RWPE2 (cell line): ENCODE data around the gene GOLGA6L10.
"Not testable (repeated sequence)": the region's sequence is repeated elsewhere in the genome, so short reads cannot be mapped to it uniquely, and the experiment has no call there.

ENCODE experiments used
- ATAC-seq: fragments of 200-7000 bp; cut with Tn5 transposase; 3 replicates; pipeline ENCODE4 v1.9.1; 2021; ENCODE audit warnings: low read depth
- DNase-seq: peaks from one replicate; pipeline ENCODE4 v3.0.0-alpha.2; 2020; ENCODE audit warnings: low spot score
- H3K27ac ChIP-seq: fragments of 450-650 bp; 2 replicates; pipeline ENCODE4 v1.5.1; 2017; ENCODE audit warnings: mild to moderate bottlenecking; ENCODE audit not compliant: poor library complexity, severe bottlenecking
- H3K27me3 ChIP-seq: fragments of 250-450 bp; sonication (Bioruptor Pico); 2 replicates; pipeline ENCODE4 v1.5.1; 2021; ENCODE audit warnings: mild to moderate bottlenecking, moderate library complexity; ENCODE audit not compliant: insufficient read depth, poor library complexity, severe bottlenecking
- H3K36me3 ChIP-seq: fragments of 250-450 bp; sonication (Bioruptor Pico); 2 replicates; pipeline ENCODE4 v1.5.1; 2020; ENCODE audit warnings: low read depth, mild to moderate bottlenecking, moderate library complexity
- H3K4me1 ChIP-seq: fragments of 250-450 bp; sonication (Bioruptor Pico); 2 replicates; pipeline ENCODE4 v1.5.1; 2021; ENCODE audit warnings: mild to moderate bottlenecking, moderate library complexity; ENCODE audit not compliant: insufficient read depth, poor library complexity, severe bottlenecking
- H3K4me3 ChIP-seq: fragments of 250-450 bp; sonication (Bioruptor Pico); 2 replicates; pipeline ENCODE4 v1.5.1; 2021; ENCODE audit warnings: mild to moderate bottlenecking, moderate library complexity; ENCODE audit not compliant: severe bottlenecking
- H3K9me3 ChIP-seq: fragments of 250-450 bp; sonication (Bioruptor Pico); 2 replicates; pipeline ENCODE4 v1.5.1; 2021; ENCODE audit warnings: mild to moderate bottlenecking, moderate library complexity; ENCODE audit not compliant: severe bottlenecking
- TF ChIP-seq, protein P1 (sequence below): fragments of 450-650 bp; IDR thresholded peaks from one replicate; pipeline ENCODE4 v1.5.1; 2017; ENCODE audit warnings: mild to moderate bottlenecking, moderate library complexity; ENCODE audit not compliant: poor library complexity, severe bottlenecking

The GOLGA6L10 gene

DNA sequence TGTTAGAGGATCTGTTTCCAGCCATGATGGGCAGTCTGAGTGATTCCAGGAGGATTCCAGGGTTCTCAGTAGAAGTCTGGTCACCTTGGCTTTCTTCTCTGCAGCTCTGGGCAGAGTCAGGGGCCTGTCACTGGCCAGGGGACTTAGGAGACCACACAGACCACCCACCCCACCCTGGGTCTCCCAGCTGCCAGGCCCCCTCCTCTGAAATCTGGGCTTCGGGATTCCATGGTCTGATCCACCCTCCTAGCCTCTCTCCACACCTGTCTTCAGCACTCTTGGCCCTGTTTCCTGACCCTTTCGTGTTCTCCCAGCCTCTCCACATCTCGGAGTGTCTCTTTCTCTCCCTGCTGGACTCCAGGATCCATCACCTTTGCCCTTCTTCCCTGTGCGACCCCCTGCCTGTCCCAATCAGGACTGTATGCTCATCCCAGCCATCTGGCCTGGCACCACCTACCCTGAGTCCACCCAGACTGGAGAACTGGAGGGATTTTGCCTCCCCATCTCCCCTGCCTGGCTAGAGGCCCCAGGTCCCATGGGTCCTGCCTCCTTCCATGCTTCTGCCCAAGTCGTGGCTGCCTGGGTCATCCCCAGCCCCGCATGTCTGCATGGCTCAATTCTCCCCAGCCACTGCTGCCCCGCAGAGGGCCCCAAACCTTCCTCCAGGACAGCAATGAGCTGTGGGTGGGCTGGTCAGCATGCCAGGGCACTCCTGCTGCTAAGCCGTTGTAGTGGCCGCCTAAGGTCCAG lies 34.3 kb downstream of the GOLGA6L10 start:
- H3K4me3 ChIP-seq = no peak overlapping the region
- H3K9me3 ChIP-seq = no peaks in the 10 kb centered on the region
- no peaks in the 10 kb centered on the region for H3K27me3 ChIP-seq
- no peaks in the 10 kb centered on the region for H3K4me1 ChIP-seq
- DNase-seq (peak; percentile 53), ATAC-seq (no peak)
- TF ChIP-seq, protein P1, sequence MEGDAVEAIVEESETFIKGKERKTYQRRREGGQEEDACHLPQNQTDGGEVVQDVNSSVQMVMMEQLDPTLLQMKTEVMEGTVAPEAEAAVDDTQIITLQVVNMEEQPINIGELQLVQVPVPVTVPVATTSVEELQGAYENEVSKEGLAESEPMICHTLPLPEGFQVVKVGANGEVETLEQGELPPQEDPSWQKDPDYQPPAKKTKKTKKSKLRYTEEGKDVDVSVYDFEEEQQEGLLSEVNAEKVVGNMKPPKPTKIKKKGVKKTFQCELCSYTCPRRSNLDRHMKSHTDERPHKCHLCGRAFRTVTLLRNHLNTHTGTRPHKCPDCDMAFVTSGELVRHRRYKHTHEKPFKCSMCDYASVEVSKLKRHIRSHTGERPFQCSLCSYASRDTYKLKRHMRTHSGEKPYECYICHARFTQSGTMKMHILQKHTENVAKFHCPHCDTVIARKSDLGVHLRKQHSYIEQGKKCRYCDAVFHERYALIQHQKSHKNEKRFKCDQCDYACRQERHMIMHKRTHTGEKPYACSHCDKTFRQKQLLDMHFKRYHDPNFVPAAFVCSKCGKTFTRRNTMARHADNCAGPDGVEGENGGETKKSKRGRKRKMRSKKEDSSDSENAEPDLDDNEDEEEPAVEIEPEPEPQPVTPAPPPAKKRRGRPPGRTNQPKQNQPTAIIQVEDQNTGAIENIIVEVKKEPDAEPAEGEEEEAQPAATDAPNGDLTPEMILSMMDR = no peak
- no peak overlapping the region for H3K27ac ChIP-seq
- H3K36me3 ChIP-seq = no peaks in the 10 kb centered on the region

DNA sequence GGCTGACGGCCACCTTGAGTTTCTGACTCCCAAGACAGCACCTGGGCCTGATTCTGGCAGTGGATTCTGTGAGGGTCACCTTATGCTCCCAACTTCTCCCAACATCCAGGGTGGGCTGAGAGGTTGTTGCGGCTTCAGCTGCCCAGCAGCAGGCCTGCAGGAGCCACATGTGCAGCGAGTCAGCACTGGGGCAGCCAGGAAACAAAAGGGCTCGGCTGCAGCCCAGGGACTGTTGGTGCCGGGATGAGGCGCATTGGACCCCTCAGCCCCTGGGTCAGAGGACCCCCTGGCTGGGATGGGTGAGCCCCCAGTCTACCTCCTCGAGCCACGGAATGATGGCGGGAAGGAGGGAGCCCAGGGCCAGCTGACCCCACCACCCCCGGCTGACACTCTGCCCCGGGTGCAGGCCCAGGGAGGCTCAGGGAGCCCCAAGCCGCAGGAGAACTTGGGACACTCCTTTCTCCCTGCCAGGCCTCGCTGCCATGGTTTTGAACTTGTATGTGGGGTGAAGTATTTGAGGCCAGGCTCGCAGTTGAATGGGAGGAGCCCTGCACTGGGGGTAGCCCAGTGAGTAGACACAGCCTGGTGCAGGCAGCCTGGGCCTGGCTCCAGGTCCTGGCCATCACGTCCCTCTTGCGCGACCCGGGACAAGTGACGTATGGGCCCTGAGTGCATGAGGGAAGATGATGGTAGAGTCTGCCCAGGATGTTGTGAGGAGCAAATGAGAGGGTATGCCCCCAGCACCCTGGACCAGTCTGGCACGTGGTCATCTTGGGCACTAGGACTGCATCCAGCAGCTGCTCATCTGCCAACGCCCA lies 35.1 kb downstream of the GOLGA6L10 start:
- not testable (repeated sequence) for H3K36me3 ChIP-seq, H3K9me3 ChIP-seq, H3K27ac ChIP-seq, ATAC-seq, H3K27me3 ChIP-seq, H3K4me1 ChIP-seq, H3K4me3 ChIP-seq
- peak; percentile 63 for DNase-seq

DNA sequence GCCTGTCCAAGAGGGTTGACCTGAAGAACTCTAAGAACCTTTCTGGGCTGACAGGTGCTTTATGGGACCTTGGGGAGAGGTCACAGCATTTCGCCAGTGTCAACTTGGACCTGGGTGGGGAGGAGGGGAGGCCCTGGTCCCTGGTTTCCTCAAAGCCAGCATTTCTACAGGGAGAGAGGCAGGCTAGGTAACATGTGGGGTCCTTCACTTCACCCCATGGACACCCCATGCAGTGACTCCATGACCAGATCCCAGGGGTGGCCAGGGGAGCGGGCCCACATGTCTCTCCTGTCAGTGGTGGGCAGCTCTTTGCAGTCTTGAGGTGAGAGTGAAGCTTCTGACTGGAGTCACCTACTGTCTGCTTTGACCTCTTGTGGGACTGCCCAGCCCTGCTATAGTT lies 35.8 kb downstream of the GOLGA6L10 start:
- TF ChIP-seq, protein P1 = no peak

DNA sequence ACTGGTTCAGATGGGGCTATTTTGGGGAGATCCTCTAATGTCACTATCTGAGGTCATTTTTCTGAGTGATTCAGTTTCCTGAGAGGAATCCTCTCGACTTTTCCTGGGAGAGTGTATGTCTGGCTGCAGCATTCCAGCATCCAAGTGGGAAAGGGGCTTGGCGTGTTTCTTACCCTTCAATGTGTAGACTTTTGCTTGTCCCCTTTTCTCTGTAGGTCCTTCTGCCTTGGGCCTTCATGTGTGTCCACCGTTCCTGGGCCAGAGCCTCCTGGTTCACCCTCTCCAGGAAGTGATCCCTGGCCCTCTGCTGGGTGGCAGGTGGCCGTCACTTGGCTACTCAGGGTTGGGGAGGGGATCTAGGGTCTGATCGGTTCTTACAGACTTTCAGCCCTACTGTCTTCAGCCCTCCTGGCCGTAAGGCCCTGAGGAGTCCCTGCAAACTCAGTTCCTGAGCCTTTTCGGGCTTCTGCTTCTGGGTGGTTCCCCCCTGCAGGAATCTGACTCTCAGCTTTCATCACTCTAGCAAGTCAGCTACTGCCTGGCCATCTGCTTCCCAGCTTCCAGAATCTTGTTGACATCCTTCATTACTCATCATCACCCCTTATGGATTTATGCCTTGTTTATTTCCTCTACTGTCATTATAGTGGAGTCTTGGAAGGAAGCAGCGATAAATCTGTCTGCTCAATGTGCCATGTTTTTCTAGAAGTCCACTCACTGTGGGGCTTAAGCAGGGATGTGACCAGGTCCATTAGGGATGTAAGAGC lies 36.5 kb downstream of the GOLGA6L10 start:
- no peaks in the 10 kb centered on the region for H3K4me1 ChIP-seq
- no peak for ATAC-seq
- H3K9me3 ChIP-seq = no peaks in the 10 kb centered on the region
- no peaks in the 10 kb centered on the region for H3K27me3 ChIP-seq
- no peak overlapping the region for H3K27ac ChIP-seq
- TF ChIP-seq, protein P1 = no peak
- DNase-seq = peak; percentile 35
- H3K4me3 ChIP-seq = no peak overlapping the region
- no peaks in the 10 kb centered on the region for H3K36me3 ChIP-seq

More for the DNA sequence above, 35.8 kb downstream of the GOLGA6L10 start:
- H3K27ac ChIP-seq = no peak overlapping the region
- no peaks in the 10 kb centered on the region for H3K27me3 ChIP-seq
- ATAC-seq (no peak), DNase-seq (peak; percentile 49)
- H3K4me3 ChIP-seq = no peak overlapping the region
- no peaks in the 10 kb centered on the region for H3K4me1 ChIP-seq
- H3K36me3 ChIP-seq = no peaks in the 10 kb centered on the region
- no peaks in the 10 kb centered on the region for H3K9me3 ChIP-seq

DNA sequence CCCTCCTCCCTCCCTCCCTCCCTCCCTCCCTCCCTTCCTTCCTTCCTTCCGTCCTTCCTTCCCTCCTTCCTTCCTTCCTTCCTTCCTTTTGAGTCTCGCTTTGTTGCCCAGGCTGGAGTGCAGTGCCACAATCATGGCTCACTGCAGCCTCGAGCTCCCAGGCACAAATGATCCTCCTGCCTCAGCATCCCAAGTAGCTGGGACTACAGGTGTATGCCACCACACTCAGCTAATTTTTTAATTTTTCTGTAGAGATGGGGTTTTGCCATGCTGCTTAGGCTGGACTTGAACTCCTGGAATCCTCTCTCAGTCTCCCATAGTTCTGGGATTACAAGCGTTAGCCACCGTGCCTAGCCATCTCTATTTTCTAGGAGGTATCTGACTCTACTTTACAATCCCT lies 38.0 kb downstream of the GOLGA6L10 start:
- H3K4me1 ChIP-seq, H3K9me3 ChIP-seq, H3K4me3 ChIP-seq, H3K27me3 ChIP-seq, H3K36me3 ChIP-seq, ATAC-seq, DNase-seq, H3K27ac ChIP-seq: not testable (repeated sequence)
